ENCODE measurements around the gene BDH1.

- TF ChIP-seq CTCF (IDR thresholded peaks at IDR 0.05; ENCODE audit: low read depth, low read length) (no peak), EZH2phosphoT487 (IDR thresholded peaks at IDR 0.05; ENCODE audit: low read depth) (no peak)
Measured at GRCh38 chr3:197495059-197495455, 60.7 kb downstream of the BDH1 start.

Measured in OCI-LY3 (cell line).